Stimulated activated CD4-positive, alpha-beta T cell treated with anti-CD3 and anti-CD28 coated beads, TNF-alpha, amount 100 ng/mL, for 4 hours (primary cell): ENCODE results near the gene TOX2.
A peak's percentile ranks its signal among the peaks of the same experiment; 100 is the strongest.

Experiments
- DNase-seq, 3 experiments: peaks; one replicate each; pipeline ENCODE4 v3.0.0-alpha.2; 2020; ENCODE audit warnings: low read depth in 3 of 3

Gene TOX2

GRCh38 chr20:44001667-44002596 is 87.3 kb downstream of the TOX2 start:
- DNase-seq = no peak

GRCh38 chr20:44002861-44003260 is 88.2 kb downstream of the TOX2 start:
- no peak for DNase-seq

- no peak for DNase-seq
Measured at GRCh38 chr20:44003609-44004008, 89.0 kb downstream of the TOX2 start.

- no peak for DNase-seq
Measured at GRCh38 chr20:44004306-44004915, 89.8 kb downstream of the TOX2 start.

GRCh38 chr20:44005661-44006060 is 91.0 kb downstream of the TOX2 start:
- no peak for DNase-seq

GRCh38 chr20:44006126-44006525 is 91.5 kb downstream of the TOX2 start:
- DNase-seq = no peak

- DNase-seq = no peak
Measured at GRCh38 chr20:44006578-44006977, 91.9 kb downstream of the TOX2 start.

- no peak for DNase-seq
Measured at GRCh38 chr20:44008806-44009678, 94.4 kb downstream of the TOX2 start.

GRCh38 chr20:44009679-44009992 is 95.0 kb downstream of the TOX2 start:
- no peak for DNase-seq

- DNase-seq = peak in 1 of 3 experiments; percentile 17
Measured at GRCh38 chr20:44010162-44010704, 95.6 kb downstream of the TOX2 start.

- DNase-seq = no peak
Measured at GRCh38 chr20:44011251-44011940, 96.7 kb downstream of the TOX2 start.

GRCh38 chr20:44012466-44013226 is 98.0 kb downstream of the TOX2 start:
- no peak for DNase-seq

- no peak for DNase-seq
Measured at GRCh38 chr20:44014807-44015732, 100.4 kb downstream of the TOX2 start.

- no peak for DNase-seq
Measured at GRCh38 chr20:44015733-44016103, 101.1 kb downstream of the TOX2 start.

GRCh38 chr20:44016525-44016924 is 101.9 kb downstream of the TOX2 start:
- no peak for DNase-seq

GRCh38 chr20:44017211-44017610 is 102.6 kb downstream of the TOX2 start:
- no peak for DNase-seq

- DNase-seq = no peak
Measured at GRCh38 chr20:44017905-44018258, 103.2 kb downstream of the TOX2 start.

- DNase-seq = no peak
Measured at GRCh38 chr20:44018259-44018941, 103.7 kb downstream of the TOX2 start.
